ENCODE data around the gene CAPS.

CAPS gene

GRCh38 chr19:5892772-5893275, 21.2 kb upstream of the CAPS start:
- no peak for DNase-seq

GRCh38 chr19:5893296-5893903, 20.7 kb upstream of the CAPS start:
- no peak for DNase-seq

- DNase-seq, result no peak
Observed at GRCh38 chr19:5893907-5894703, 19.9 kb upstream of the CAPS start.

GRCh38 chr19:5894704-5895349, 19.2 kb upstream of the CAPS start:
- DNase-seq, result no peak

GRCh38 chr19:5895409-5895808, 18.6 kb upstream of the CAPS start:
- DNase-seq, result no peak

GRCh38 chr19:5895890-5896289, 18.2 kb upstream of the CAPS start:
- DNase-seq, result no peak

GRCh38 chr19:5896365-5897076, 17.5 kb upstream of the CAPS start:
- no peak for DNase-seq

- no peak for DNase-seq
Observed at GRCh38 chr19:5897189-5897969, 16.7 kb upstream of the CAPS start.

GRCh38 chr19:5899728-5900526, 14.1 kb upstream of the CAPS start:
- no peak for DNase-seq

GRCh38 chr19:5900976-5901375, 13.1 kb upstream of the CAPS start:
- no peak for DNase-seq

- DNase-seq, result no peak
Observed at GRCh38 chr19:5903056-5903623, 10.9 kb upstream of the CAPS start.

GRCh38 chr19:5903624-5904351, 10.3 kb upstream of the CAPS start, which contains the start of gene NDUFA11:
Gene NDUFA11 (minus strand): TSS chr19:5903790. CDS start chr19:5903708, 82 bp downstream.
- DNase-seq, result peak; percentile 91

GRCh38 chr19:5904352-5905113, 9.5 kb upstream of the CAPS start, which contains the start of gene VMAC:
Gene VMAC (plus strand): TSS chr19:5904872. CDS start chr19:5904891, 19 bp downstream.
- DNase-seq, result peak; percentile 99

GRCh38 chr19:5905114-5905778, 8.8 kb upstream of the CAPS start:
- DNase-seq, result no peak

- no peak for DNase-seq
Observed at GRCh38 chr19:5907241-5907640, 6.8 kb upstream of the CAPS start.

- no peak for DNase-seq
Observed at GRCh38 chr19:5908773-5909442, 5.1 kb upstream of the CAPS start.

GRCh38 chr19:5910638-5910907, 3.5 kb upstream of the CAPS start:
- no peak for DNase-seq

- DNase-seq, result no peak
Observed at GRCh38 chr19:5911366-5911765, 2.7 kb upstream of the CAPS start.

- no peak for DNase-seq
Observed at GRCh38 chr19:5914358-5914774, 312 bp downstream of the CAPS start.

All from NCI-H1048 (cell line).